CD4-positive, alpha-beta T cell (primary cell): Measurements from ENCODE around the gene ZMPSTE24. TPM values are rescaled to one million over a fixed set of nuclear protein-coding genes. Genes with fewer than 3 reads are reported as not detected.

Experiments used
- ATAC-seq: fragments of 200-7000 bp; cut with Tn5 transposase; one replicate; pipeline ENCODE4 v1.10.0; 2022; ENCODE audit warnings: mild to moderate bottlenecking; ENCODE audit not compliant: poor library complexity
- CTCF ChIA-PET: fragments of 350-600 bp; sonication (Branson Sonifier 250); formaldehyde crosslinking; loops from one replicate; lab custom pipeline; 2021; ENCODE audit warnings: antibody characterized with exemption, inconsistent platforms; lab: Charles Lee
- POLR2A ChIA-PET: fragments of 350-600 bp; sonication (Branson Sonifier 250); formaldehyde crosslinking; loops from one replicate; lab custom pipeline; 2021; ENCODE audit warnings: antibody characterized with exemption, inconsistent platforms; lab: Charles Lee
- DNase-seq, 14 experiments: peaks; one replicate each; pipeline ENCODE4 v3.0.0-alpha.2; 2013 to 2020; ENCODE audit warnings: mixed read lengths in 2 of 14
- H3K27ac ChIP-seq, 2 donors: one replicate each; pipeline versions ENCODE4 v1.5.1 to v1.7.0; 2013; ENCODE audit warnings: low read length in 2 of 2, low read depth in 1 of 2, mild to moderate bottlenecking in 1 of 2
- H3K27me3 ChIP-seq, 2 experiments: 1 replicate in 1 of 2; 2 replicates in 1 of 2; pipeline versions ENCODE4 v1.6.1 to v1.7.0; 2013; ENCODE audit warnings: low read length in 2 of 2, control low read depth in 1 of 2, mild to moderate bottlenecking in 1 of 2, moderate library complexity in 1 of 2; ENCODE audit not compliant: insufficient read depth in 2 of 2, control insufficient read depth in 1 of 2
- H3K36me3 ChIP-seq: one replicate; pipeline ENCODE4 v1.6.1; 2013; ENCODE audit warnings: low read length, control low read depth; ENCODE audit not compliant: insufficient read depth
- H3K4me1 ChIP-seq: one replicate; pipeline ENCODE4 v1.6.1; 2013; ENCODE audit warnings: low read length, control low read depth; ENCODE audit not compliant: insufficient read depth
- H3K4me3 ChIP-seq: one replicate; pipeline ENCODE4 v1.5.1; 2013; ENCODE audit warnings: mild to moderate bottlenecking, low read length, moderate library complexity
- H3K9me3 ChIP-seq, 2 experiments: 1 replicate in 1 of 2; 2 replicates in 1 of 2; pipeline versions ENCODE4 v1.6.1 to v1.7.0; 2013; ENCODE audit warnings: low read length in 2 of 2, mild to moderate bottlenecking in 2 of 2, control low read depth in 1 of 2, moderate library complexity in 1 of 2; ENCODE audit not compliant: control insufficient read depth in 1 of 2, insufficient read depth in 1 of 2
- H3K27ac Mint-ChIP-seq: one replicate; pipeline ENCODE4 v1.8.0; 2020; ENCODE audit warnings: mixed read lengths
- H3K27me3 Mint-ChIP-seq: one replicate; pipeline ENCODE4 v1.8.0; 2021; ENCODE audit warnings: mixed read lengths
- H3K36me3 Mint-ChIP-seq: one replicate; pipeline ENCODE4 v1.8.0; 2021; ENCODE audit warnings: low read depth, mixed read lengths
- H3K4me1 Mint-ChIP-seq: one replicate; pipeline ENCODE4 v1.8.0; 2021; ENCODE audit warnings: low read depth, mixed read lengths
- H3K4me3 Mint-ChIP-seq: one replicate; pipeline ENCODE4 v1.8.0; 2020; ENCODE audit warnings: mild to moderate bottlenecking, mixed read lengths
- H3K9me3 Mint-ChIP-seq: one replicate; pipeline ENCODE4 v1.8.0; 2020; ENCODE audit warnings: mixed read lengths
- intact Hi-C, 2 experiments: fragments of 100-400 bp; cut with DNase I in 1 of 2; cut with micrococcal nuclease in 1 of 2; formaldehyde crosslinking; loops; one replicate each; pipeline versions ENCODE4 v1.15.1 to v1.9.0; 2023 to 2025; cut with DNase I, micrococcal nuclease
- total RNA-seq, 174 experiments: library from RNA in 2 of 174; stranded (reverse) in 2 of 174; gene quantifications; one replicate each; pipeline ENCODE4 v1.2.3 and lab custom pipeline; 2021 to 2026
- TF ChIP-seq, protein P1 (sequence below): fragments of 200-600 bp; IDR thresholded peaks from one replicate; pipeline ENCODE4 v1.8.0; 2022; ENCODE audit warnings: antibody characterized with exemption, mild to moderate bottlenecking

ZMPSTE24 gene
- total RNA-seq, 2 experiments from 2014 or later = 8.7 to 8.8 TPM

GRCh38 chr1:40270152-40270834, 12.3 kb downstream of the ZMPSTE24 start:
- ChIA-PET CTCF (no interaction called here), POLR2A (no interaction called here)
- Mint-ChIP-seq H3K4me1 (no peaks in the 10 kb centered on the region), H3K27ac (no peak overlapping the region), H3K36me3 (peaks cover 73% of the 10 kb centered on the region), H3K4me3 (no peak overlapping the region), H3K9me3 (no peaks in the 10 kb centered on the region), H3K27me3 (no peaks in the 10 kb centered on the region)
- DNase-seq (no peak), ATAC-seq (no peak)
- no peak overlapping the region for H3K4me3 ChIP-seq
- H3K9me3 ChIP-seq = no peaks in the 10 kb centered on the region
- no peak overlapping the region for H3K27ac ChIP-seq
- intact Hi-C loops = no loop called here
- H3K4me1 ChIP-seq = no peaks in the 10 kb centered on the region
- no peaks in the 10 kb centered on the region for H3K27me3 ChIP-seq
- TF ChIP-seq, protein P1, sequence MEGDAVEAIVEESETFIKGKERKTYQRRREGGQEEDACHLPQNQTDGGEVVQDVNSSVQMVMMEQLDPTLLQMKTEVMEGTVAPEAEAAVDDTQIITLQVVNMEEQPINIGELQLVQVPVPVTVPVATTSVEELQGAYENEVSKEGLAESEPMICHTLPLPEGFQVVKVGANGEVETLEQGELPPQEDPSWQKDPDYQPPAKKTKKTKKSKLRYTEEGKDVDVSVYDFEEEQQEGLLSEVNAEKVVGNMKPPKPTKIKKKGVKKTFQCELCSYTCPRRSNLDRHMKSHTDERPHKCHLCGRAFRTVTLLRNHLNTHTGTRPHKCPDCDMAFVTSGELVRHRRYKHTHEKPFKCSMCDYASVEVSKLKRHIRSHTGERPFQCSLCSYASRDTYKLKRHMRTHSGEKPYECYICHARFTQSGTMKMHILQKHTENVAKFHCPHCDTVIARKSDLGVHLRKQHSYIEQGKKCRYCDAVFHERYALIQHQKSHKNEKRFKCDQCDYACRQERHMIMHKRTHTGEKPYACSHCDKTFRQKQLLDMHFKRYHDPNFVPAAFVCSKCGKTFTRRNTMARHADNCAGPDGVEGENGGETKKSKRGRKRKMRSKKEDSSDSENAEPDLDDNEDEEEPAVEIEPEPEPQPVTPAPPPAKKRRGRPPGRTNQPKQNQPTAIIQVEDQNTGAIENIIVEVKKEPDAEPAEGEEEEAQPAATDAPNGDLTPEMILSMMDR = no peak
- peaks cover 73% of the 10 kb centered on the region for H3K36me3 ChIP-seq

- Histone ChIP-seq H3K36me3 (peaks cover 61% of the 10 kb centered on the region), H3K4me1 (no peaks in the 10 kb centered on the region), H3K27me3 (no peaks in the 10 kb centered on the region), H3K9me3 (no peaks in the 10 kb centered on the region), H3K4me3 (no peak overlapping the region), H3K27ac (no peak overlapping the region)
- Mint-ChIP-seq H3K9me3 (no peaks in the 10 kb centered on the region), H3K27me3 (no peaks in the 10 kb centered on the region), H3K36me3 (peaks cover 73% of the 10 kb centered on the region), H3K4me3 (no peak overlapping the region), H3K27ac (no peak overlapping the region), H3K4me1 (no peaks in the 10 kb centered on the region)
- no peak for DNase-seq
- CTCF ChIA-PET = no interaction called here
- intact Hi-C loops = no loop called here
- TF ChIP-seq, protein P1 = no peak
- ATAC-seq = no peak
- POLR2A ChIA-PET = no interaction called here
These were observed 14.7 kb downstream of the ZMPSTE24 start for GRCh38 chr1:40272653-40273213.

DNA sequence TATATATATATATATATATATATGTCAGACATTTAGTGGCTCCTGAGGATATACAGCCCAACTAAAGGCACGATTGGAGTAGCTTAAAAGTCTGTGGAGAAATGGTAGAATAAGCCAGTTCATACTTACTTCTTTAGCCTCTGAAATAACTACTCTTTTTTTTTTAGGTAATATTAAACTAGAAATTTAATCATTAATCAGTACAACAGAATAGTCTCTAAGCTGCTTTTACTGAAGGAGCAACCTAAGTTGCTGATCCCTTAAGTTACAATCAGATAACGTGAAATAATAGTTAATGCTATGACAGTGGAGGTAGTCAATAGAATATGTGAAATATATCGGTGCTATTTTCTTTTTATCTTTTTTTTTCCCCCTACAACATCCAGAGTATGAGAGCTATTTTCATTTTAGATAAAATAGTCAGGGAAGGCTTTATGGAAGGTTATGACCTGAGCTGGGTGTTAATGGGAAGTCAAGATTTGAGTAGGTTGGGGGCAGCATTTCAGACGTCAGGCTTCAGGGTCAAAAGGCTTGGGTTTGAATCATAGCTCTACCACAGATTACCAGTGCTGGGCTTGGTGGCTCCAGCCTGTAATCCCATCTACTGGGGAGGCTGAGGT, 15.6 kb downstream of the ZMPSTE24 start:
- Mint-ChIP-seq H3K27ac (no peak overlapping the region), H3K4me3 (no peak overlapping the region), H3K9me3 (no peaks in the 10 kb centered on the region), H3K36me3 (peaks cover 69% of the 10 kb centered on the region), H3K27me3 (no peaks in the 10 kb centered on the region), H3K4me1 (no peaks in the 10 kb centered on the region)
- H3K4me3 ChIP-seq = no peak overlapping the region
- no peak overlapping the region for H3K27ac ChIP-seq
- intact Hi-C loops = no loop called here
- no peaks in the 10 kb centered on the region for H3K9me3 ChIP-seq
- ATAC-seq (no peak), DNase-seq (no peak)
- H3K27me3 ChIP-seq = no peaks in the 10 kb centered on the region
- H3K36me3 ChIP-seq = peaks cover 52% of the 10 kb centered on the region
- ChIA-PET POLR2A (interaction anchor here (1.2 kb wide), 1 partner anchor 43 kb away, joined by 3 read pairs; no protein-coding TSS in a partner anchor), CTCF (no interaction called here)
- TF ChIP-seq, protein P1 = no peak
- no peaks in the 10 kb centered on the region for H3K4me1 ChIP-seq
